Measurements from ENCODE around the gene PLCL2.
"Not testable (repeated sequence)": the region's sequence is repeated elsewhere in the genome, so short reads cannot be mapped to it uniquely, and the experiment has no call there.

PLCL2 gene

GRCh38 chr3:16923112-16923511 is 38.4 kb downstream of the PLCL2 start:
- no peak for DNase-seq

DNA sequence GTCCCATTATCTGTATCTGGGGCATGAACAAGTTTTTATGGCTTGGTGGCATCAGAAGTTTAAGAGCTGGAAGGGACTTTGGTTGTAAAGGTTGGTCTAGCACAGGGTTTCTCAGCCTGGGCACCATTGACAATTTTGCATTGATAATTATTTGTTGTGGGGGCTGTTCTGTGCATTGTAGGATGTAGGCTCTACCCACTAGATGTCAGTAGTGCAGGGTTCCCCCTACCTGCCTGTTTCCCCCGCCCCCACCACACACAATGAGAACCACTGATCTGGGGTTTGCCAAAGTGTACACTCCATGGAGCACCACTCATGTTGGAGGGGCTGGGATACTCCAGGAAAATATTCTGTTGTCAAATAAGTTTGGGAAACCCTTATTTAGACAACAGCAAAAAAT is 42.7 kb downstream of the PLCL2 start:
- DNase-seq, result no peak

GRCh38 chr3:16928386-16929132 is 43.8 kb downstream of the PLCL2 start:
- no peak for DNase-seq

- no peak for DNase-seq
These were observed 44.6 kb downstream of the PLCL2 start for GRCh38 chr3:16929311-16929710.

DNA sequence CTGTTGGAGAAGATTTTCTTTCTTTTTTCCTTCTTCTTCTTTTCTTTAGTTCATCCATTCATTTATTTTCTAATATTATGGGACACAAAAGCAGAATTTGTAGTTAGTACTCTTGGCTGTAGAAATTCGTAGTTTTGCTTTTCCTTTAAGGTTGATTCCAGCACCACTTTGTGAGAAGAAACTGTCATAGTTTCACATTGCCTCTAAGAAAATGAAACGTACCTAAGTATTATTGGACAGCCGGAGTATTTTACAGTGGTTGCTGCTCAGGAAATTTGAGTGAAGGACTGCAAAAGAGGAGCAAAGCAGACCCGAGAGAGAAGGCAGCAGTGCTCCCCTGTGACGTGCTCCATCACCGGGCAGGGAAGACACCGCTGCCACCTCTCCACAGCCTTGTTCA is 48.1 kb downstream of the PLCL2 start:
- DNase-seq, result no peak

- DNase-seq, result no peak
These were observed 51.0 kb downstream of the PLCL2 start for GRCh38 chr3:16935781-16936180.

GRCh38 chr3:16936233-16936632 is 51.5 kb downstream of the PLCL2 start:
- DNase-seq, result no peak

- DNase-seq, result no peak
These were observed 52.0 kb downstream of the PLCL2 start for GRCh38 chr3:16936676-16937230.

DNA sequence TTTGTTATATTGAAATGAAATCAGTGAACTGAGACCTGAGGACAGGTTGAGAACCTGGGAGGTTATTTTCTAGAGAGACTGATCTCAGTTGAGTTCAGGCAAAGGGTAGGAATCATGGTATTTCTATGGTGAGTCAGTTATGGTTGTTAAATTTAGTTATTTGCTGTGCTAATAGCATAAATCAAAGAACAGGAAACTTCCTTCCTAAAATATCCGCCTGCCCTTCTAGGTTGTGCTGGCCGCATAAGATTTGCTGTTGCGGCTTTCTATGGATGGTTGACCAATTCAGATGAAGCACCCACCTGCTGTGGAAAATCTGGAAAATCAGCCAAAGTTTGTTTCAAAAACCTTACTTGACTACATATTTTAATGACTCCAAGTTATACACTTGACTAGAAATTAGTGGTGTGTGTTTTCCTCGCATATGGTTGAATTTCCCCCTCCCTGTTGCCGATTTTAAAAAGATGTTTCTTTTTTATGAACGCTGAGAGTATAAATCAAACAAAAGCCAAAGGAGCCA is 52.6 kb downstream of the PLCL2 start:
- DNase-seq, result no peak

- DNase-seq, result no peak
These were observed 56.3 kb downstream of the PLCL2 start for GRCh38 chr3:16940769-16941700.

DNA sequence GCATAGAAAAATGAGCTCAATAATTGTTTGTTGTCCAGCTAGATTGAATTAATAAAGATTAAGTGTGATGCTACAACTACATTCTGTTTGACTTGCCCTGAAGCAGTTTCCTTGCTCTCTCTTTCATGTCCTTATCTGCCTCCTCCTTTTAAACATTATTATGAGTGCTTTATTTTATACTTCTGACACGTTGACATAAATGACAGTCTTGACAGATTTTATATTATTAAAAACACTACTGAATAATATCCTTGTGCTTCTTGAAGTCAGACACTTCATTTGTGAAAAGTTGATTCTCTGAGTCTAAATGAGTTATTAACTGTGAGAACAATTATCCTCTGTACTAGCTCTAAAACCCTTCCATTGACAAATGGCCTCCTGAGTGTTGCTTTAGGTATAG is 58.2 kb downstream of the PLCL2 start:
- no peak for DNase-seq

DNA sequence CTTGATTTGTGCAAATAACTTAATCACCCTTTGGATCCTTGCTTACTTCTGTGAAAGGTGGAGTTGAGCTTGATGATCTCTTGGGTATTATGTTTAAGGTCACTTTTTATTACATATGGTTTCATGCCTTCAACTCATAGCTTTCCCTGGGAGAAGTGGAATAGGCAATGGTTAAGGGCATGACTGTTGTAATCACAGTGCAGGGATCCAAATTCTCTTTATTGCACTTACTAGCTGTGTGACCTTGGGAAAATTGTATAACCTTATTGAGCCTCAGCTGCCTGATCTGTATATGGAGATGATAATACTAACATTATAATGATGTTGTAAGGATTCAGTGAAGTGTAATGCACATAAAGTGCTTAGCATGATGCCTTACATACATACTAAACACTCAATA is 59.1 kb downstream of the PLCL2 start:
- no peak for DNase-seq

DNA sequence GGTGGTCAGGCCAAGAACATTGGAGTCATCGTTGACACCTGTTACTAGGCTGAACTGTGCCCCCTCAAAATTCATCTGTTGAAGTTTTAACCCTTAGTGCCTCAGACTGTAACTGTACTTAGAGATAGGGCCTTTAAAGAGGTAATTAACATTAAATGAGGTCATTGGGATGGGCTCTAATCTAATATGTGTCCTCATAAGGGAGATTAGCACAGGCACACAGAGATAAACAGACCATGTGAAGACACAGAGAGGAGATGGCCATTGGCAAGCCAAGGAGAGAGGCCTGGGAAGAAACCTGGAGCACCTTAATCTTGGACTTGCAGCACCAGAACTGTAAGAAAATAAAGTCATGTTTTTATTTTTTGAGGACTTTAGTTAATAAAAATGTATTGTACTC is 59.6 kb downstream of the PLCL2 start:
- DNase-seq, result no peak

GRCh38 chr3:16945330-16945729 is 60.6 kb downstream of the PLCL2 start:
- DNase-seq, result no peak

GRCh38 chr3:16950282-16950681 is 65.5 kb downstream of the PLCL2 start:
- DNase-seq, result no peak

- no peak for DNase-seq
These were observed 66.1 kb downstream of the PLCL2 start for GRCh38 chr3:16950845-16951244.

DNA sequence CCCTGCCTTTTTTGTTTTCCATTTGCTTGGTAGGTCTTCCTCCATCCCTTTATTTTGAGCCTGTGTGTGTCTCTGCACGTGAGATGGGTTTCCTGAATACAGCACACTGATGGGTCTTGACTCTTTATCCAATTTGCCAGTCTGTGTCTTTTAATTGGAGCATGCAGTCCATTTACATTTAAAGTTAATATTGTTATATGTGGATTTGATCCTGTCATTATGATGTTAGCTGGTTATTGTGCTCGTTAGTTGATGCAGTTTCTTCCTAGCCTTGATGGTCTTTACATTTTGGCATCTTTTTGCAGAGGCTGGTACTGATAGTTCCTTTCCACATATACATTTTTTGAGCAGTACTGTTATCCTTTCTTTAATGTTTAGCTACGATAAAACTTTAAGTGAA is 73.1 kb downstream of the PLCL2 start:
- DNase-seq, result not testable (repeated sequence)

GRCh38 chr3:16960125-16960524 is 75.4 kb downstream of the PLCL2 start:
- no peak for DNase-seq

DNA sequence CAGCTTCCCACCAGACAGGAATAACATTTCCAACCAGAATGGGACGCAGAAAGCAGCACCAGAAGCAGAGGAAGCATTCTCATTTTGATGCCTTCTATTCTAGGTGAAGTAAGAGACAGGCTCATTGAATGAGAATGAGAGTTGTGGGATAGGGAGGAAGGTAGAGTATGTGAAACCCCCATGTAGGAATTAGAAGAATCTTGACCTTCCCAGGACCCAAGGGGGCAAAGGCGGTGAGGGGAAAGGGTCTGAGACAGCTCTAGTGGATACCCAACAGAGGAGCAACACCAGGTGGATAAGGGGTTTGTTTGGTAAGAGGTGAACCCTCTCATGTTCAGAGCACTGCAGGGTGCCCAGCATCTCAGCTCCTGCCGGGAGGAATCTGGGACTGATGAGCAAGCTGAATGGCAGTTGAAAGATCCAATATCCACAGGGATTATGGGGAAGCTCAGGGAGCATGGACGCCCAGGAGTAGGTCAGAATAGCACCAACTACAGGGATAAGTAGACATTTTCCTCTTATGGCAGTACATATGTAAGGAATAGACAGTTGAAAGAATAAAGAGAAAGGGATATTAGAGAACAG is 77.0 kb downstream of the PLCL2 start:
- DNase-seq, result no peak

GRCh38 chr3:16975083-16975482 is 90.3 kb downstream of the PLCL2 start:
- DNase-seq, result no peak

DNA sequence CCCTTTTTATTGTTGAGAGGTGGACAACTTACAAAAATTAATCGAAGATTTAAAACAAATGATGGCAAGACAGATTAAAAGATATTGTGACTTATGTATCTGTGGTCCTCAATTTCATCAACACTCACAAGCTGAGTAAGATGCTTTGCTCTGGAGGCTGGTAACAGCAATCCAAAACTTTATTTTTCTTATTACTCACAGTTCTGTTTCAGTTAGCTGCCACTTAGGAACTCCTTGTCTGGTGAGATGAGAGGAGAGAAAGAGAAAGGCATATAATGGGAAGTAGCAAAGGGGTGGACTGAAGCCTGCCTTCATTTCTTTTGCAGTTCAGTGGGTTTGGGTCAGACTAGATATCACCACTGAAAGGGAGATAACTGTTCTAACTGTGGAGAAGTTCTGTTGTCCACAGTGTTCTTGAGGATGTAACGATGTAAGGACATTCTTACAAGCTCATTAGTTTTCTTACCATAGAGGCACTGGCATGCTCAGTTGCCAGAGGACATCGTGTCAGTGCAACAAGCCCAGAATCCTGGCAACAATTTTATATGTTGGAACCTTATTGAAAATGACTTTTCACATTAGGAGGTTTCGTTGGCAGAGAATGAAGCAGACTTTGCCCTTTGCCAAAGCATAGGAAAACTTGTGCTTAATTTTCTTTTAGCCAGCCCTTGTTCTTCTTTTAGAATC is 93.6 kb downstream of the PLCL2 start:
- DNase-seq, result no peak

DNA sequence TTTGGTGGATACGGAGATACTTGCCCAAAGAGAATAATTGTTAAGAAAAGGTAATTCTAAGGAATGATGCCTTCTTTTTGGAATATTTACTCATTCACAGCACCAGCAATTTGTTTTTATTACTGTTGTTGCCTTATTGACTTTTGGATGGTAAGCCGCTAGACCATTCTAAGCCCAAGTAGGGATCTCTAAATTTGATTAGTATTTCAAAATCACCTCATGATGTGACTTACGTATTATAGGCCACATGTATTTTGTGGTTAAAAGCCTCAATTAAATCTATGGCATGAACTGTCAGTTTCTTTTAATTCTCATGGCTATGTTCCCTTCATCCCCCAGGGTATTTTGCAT is 94.1 kb downstream of the PLCL2 start:
- no peak for DNase-seq

All from NCI-H2081 treated with DMSO at 0.1 percent for 48 hours (cell line).